ENCODE data around the gene HFM1.
A peak's percentile ranks its signal among the peaks of the same experiment; 100 is the strongest.
"Not testable (repeated sequence)": the region's sequence is repeated elsewhere in the genome, so short reads cannot be mapped to it uniquely, and the experiment has no call there.

HFM1 gene

GRCh38 chr1:91404151-91405012 is at the start of gene HFM1:
Gene HFM1, minus strand, starts transcription at chr1:91404837. Its CDS starts 3,755 bp downstream, at chr1:91401082.
- peak; percentile 36 to 59 for DNase-seq

- no peak for DNase-seq
Measured at GRCh38 chr1:91454136-91454535, 49.5 kb upstream of the HFM1 start.

- DNase-seq = no peak
Measured at GRCh38 chr1:91450260-91450659, 45.6 kb upstream of the HFM1 start.

GRCh38 chr1:91447782-91448181 is 43.1 kb upstream of the HFM1 start:
- not testable (repeated sequence) for DNase-seq

- DNase-seq = not testable (repeated sequence)
Measured at GRCh38 chr1:91441980-91442379, 37.3 kb upstream of the HFM1 start.

GRCh38 chr1:91440847-91441246 is 36.2 kb upstream of the HFM1 start:
- no peak for DNase-seq

GRCh38 chr1:91439016-91439415 is 34.4 kb upstream of the HFM1 start:
- DNase-seq = no peak

GRCh38 chr1:91428182-91428798 is 23.7 kb upstream of the HFM1 start:
- DNase-seq = no peak

- no peak for DNase-seq
Measured at GRCh38 chr1:91427741-91428140, 23.1 kb upstream of the HFM1 start.

- DNase-seq = not testable (repeated sequence)
Measured at GRCh38 chr1:91422523-91422922, 17.9 kb upstream of the HFM1 start.

GRCh38 chr1:91412371-91412770 is 7.7 kb upstream of the HFM1 start:
- DNase-seq = no peak

- DNase-seq = no peak
Measured at GRCh38 chr1:91406773-91407389, 2.2 kb upstream of the HFM1 start.

- no peak for DNase-seq
Measured at GRCh38 chr1:91402023-91402422, 2.6 kb downstream of the HFM1 start.

- no peak for DNase-seq
Measured at GRCh38 chr1:91400133-91400725, 4.4 kb downstream of the HFM1 start.

GRCh38 chr1:91398291-91398690 is 6.3 kb downstream of the HFM1 start:
- no peak for DNase-seq

- no peak for DNase-seq
Measured at GRCh38 chr1:91397605-91398004, 7.0 kb downstream of the HFM1 start.

- no peak for DNase-seq
Measured at GRCh38 chr1:91393042-91393441, 11.6 kb downstream of the HFM1 start.

GRCh38 chr1:91386109-91386508 is 18.5 kb downstream of the HFM1 start:
- DNase-seq = no peak

GRCh38 chr1:91383456-91383855 is 21.2 kb downstream of the HFM1 start:
- DNase-seq = no peak

- no peak for DNase-seq
Measured at GRCh38 chr1:91381844-91382243, 22.8 kb downstream of the HFM1 start.

GRCh38 chr1:91374086-91374485 is 30.6 kb downstream of the HFM1 start:
- DNase-seq = no peak

GRCh38 chr1:91372230-91372629 is 32.4 kb downstream of the HFM1 start:
- not testable (repeated sequence) for DNase-seq

- no peak for DNase-seq
Measured at GRCh38 chr1:91349524-91349923, 55.1 kb downstream of the HFM1 start.

GRCh38 chr1:91346824-91347223 is 57.8 kb downstream of the HFM1 start:
- no peak for DNase-seq

All from CD4-positive, alpha-beta T cell treated with Interleukin-1 beta for 1 hour (primary cell).